Motor neuron (in vitro differentiated cells): Measurements from ENCODE around the gene ARHGAP4. TPM values are rescaled to one million over a fixed set of nuclear protein-coding genes. Genes with fewer than 3 reads are reported as not detected.
A peak's percentile ranks its signal among the peaks of the same experiment; 100 is the strongest.

Experiments
- ATAC-seq, 8 experiments: fragments of 200-7000 bp; cut with Tn5 transposase; replicated peaks in 6 of 8; 2 replicates each; pipeline ENCODE4 v1.8.0; 2021; ENCODE audit warnings: mild to moderate bottlenecking in 8 of 8, moderate library complexity in 8 of 8
- H3K27ac ChIP-seq, 2 donors: fragments of 250-450 bp; sonication (Bioruptor Pico); 2 replicates each; pipeline ENCODE4 v1.9.0; 2021; ENCODE audit warnings: antibody characterized with exemption in 2 of 2, mild to moderate bottlenecking in 2 of 2, moderate library complexity in 1 of 2
- H3K4me1 ChIP-seq, 2 donors: fragments of 250-450 bp; sonication (Bioruptor Pico); replicated peaks in 1 of 2; 2 replicates each; pipeline ENCODE4 v1.6.1; 2021; ENCODE audit warnings: antibody characterized with exemption in 2 of 2, mild to moderate bottlenecking in 2 of 2, moderate library complexity in 1 of 2
- H3K4me3 ChIP-seq, 5 donors: fragments of 250-450 bp; sonication (Bioruptor Pico); 2 replicates each; pipeline ENCODE4 v1.9.0; 2021; ENCODE audit warnings: antibody characterized with exemption in 5 of 5, mild to moderate bottlenecking in 5 of 5, moderate library complexity in 4 of 5
- WGBS, 10 experiments: fragments of 450-650 bp; shearing (Covaris generic); methylation state at CpG; one replicate each; pipeline ENCODE4 v1.0.0; 2022; 5-methylcytosine and 5-hydroxymethylcytosine counted together
- in situ Hi-C, 9 experiments: fragments of 400-800 bp; cut with MboI; loops; one replicate each; pipeline ENCODE4 v1.15.0; 2021; ENCODE audit warnings: low sequenced_read_pairs in 9 of 9, low pct_unique_long_range_greater_than_20kb in 2 of 9; ENCODE audit not compliant: unreplicated experiment in 9 of 9
- total RNA-seq, 8 experiments: library from RNA; unstranded; fragments of 300-600 nt; gene quantifications; 2 replicates each; pipeline versions ENCODE4 v1.2.3 to v1.2.4, GENCODE V29; 2022

ARHGAP4 gene
- total RNA-seq, 8 experiments from 2014 or later = 1.6 to 21.7 (median 2.9) TPM; not detected in 1

GRCh38 chrX:153883163-153883843, 42.8 kb downstream of the ARHGAP4 start:
- WGBS, 10 experiments = no CpG with 5 or more reads among the region's 13 CpGs
- in situ Hi-C loops = no loop called here
- H3K4me3 ChIP-seq = peak overlapping the region; percentile 7 to 93 (median 28)
- H3K4me1 ChIP-seq = peaks cover 62 to 64% of the 10 kb centered on the region in 2 donors
- peak overlapping the region; percentile 89 to 92 for H3K27ac ChIP-seq
- ATAC-seq = peak in 4 of 8 experiments; percentile 4 to 25 (median 16)

- WGBS, 10 experiments = no CpG with 5 or more reads among the region's 7 CpGs
- Histone ChIP-seq H3K27ac (peak overlapping the region; percentile 89 to 92), H3K4me3 (peak overlapping the region in 4 of 5 donors; percentile 25 to 93 (median 41)), H3K4me1 (peaks cover 70 to 71% of the 10 kb centered on the region in 2 donors)
- ATAC-seq = no peak
- in situ Hi-C loops = no loop called here
These were observed 43.5 kb downstream of the ARHGAP4 start for GRCh38 chrX:153882557-153882956.

GRCh38 chrX:153882086-153882498, 44.0 kb downstream of the ARHGAP4 start:
- in situ Hi-C loops = no loop called here
- H3K27ac ChIP-seq = peak overlapping the region; percentile 89 to 92
- no CpG with 5 or more reads among the region's 8 CpGs for WGBS, 10 experiments
- peak in 7 of 8 experiments; percentile 19 to 53 (median 41) for ATAC-seq
- H3K4me1 ChIP-seq = peaks cover 74 to 76% of the 10 kb centered on the region in 2 donors
- H3K4me3 ChIP-seq = peak overlapping the region in 4 of 5 donors; percentile 25 to 93 (median 41)

DNA sequence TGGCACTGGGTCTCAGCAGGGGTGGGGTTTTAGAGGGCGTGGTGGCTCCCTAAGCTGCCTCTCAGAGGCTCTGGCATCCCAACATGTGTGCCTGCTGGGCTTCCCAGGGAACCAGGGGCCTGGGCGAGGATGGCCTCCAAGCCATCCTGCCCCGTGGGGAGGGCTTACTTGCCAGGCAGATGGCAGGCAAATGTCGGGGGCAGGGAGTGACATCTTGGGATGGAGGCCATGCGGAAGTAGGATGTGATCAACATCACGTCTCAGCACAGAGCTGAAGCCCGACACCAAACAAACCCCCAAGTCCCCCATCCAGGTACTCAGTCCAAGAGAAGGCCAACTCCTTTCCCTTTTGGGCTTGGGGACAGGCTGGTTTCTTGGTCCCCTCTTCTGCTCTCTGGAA, 44.8 kb downstream of the ARHGAP4 start:
- 25 to 90% methylated on average over 2 to 4 of the region's 7 CpGs; no CpG with 5 or more reads in 8 of the 10 experiments for WGBS, 10 experiments
- Histone ChIP-seq H3K4me3 (no peak overlapping the region), H3K27ac (peak overlapping the region; percentile 91 to 97), H3K4me1 (peaks cover 69 to 78% of the 10 kb centered on the region in 2 donors)
- in situ Hi-C loops = no loop called here
- ATAC-seq = no peak

- in situ Hi-C loops = no loop called here
- Histone ChIP-seq H3K27ac (peak overlapping the region; percentile 91 to 97), H3K4me3 (no peak overlapping the region), H3K4me1 (peaks cover 71 to 82% of the 10 kb centered on the region in 2 donors)
- WGBS, 10 experiments = no CpG with 5 or more reads among the region's 6 CpGs
- ATAC-seq = peak in 2 of 8 experiments; percentile 8 to 11
These were observed 45.6 kb downstream of the ARHGAP4 start for GRCh38 chrX:153880440-153880815.

GRCh38 chrX:153879741-153880439, 46.2 kb downstream of the ARHGAP4 start:
- H3K4me1 ChIP-seq = peaks cover 71 to 84% of the 10 kb centered on the region in 2 donors
- H3K4me3 ChIP-seq = peak overlapping the region in 3 of 5 donors; percentile 7 to 29 (median 27)
- ATAC-seq = peak in 2 of 8 experiments; percentile 0 to 1
- WGBS, 10 experiments = no CpG with 5 or more reads among the region's 12 CpGs
- H3K27ac ChIP-seq = peak overlapping the region; percentile 91 to 97
- in situ Hi-C loops = no loop called here

DNA sequence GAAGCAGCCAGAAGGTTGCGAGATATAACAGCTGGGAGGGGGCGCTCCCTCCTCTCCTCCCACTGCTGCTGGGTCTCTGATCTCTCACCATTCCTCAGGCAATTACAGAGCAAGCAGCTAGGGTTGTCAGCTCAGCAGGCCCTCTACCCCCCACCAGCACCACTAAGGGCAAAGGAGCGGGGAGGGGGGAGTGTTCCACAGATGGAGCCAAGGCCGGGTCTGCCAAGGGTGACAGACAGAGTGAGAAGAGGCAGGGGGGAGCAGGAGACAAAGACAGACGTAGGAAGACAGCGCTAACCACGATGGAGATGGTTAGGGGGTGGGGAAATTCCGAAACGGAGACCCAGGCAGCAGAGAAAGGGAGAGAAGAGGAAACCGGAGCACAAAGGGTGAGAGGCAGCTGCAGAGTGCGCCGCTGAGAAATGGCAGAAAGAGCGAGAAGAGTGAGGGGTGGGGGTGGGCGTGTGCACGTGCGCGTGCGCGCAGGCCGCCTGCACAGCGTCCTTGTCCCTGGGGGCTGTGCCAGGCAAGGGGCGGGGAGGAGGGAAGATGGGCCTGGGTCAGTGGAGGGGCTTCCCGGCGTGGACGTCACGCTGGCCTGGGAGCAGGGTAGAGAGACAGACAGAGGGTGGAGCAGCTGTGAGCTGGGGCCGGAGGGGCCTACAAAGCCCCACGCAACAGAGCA, 47.0 kb downstream of the ARHGAP4 start:
- peak overlapping the region; percentile 91 to 97 for H3K27ac ChIP-seq
- peak in 5 of 8 experiments; percentile 54 to 71 (median 56) for ATAC-seq
- peak overlapping the region; percentile 21 to 29 (median 27) for H3K4me3 ChIP-seq
- in situ Hi-C loops = no loop called here
- WGBS, 10 experiments = 0% methylated on average over 2 of the region's 28 CpGs; no CpG with 5 or more reads in 9 of the 10 experiments
- peaks cover 77 to 86% of the 10 kb centered on the region in 2 donors for H3K4me1 ChIP-seq

DNA sequence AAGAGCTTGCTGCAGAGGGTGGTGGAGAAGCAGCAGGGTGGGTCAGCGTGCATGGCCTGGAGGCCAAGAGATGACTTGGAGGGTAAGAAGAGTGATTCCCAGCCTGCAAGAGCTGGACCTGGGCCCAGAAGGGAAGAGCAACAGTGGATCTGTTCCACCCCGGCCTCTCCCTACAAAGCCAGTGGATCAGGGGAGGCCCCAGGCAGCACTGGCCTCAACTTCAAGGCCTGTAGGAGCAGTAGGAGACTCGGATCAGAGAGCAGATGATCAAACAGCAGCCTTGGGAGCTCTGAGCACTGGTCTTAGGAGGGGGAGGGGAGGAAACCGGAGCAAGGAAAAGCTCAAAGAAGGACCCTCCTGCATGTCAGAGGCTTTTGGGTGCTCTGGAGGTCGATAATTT, 47.7 kb downstream of the ARHGAP4 start:
- H3K27ac ChIP-seq = peak overlapping the region; percentile 91 to 97
- ATAC-seq = peak in 2 of 8 experiments; percentile 33 to 47
- WGBS, 10 experiments = 10 to 17% methylated on average over 1 to 2 of the region's 5 CpGs; no CpG with 5 or more reads in 8 of the 10 experiments
- peaks cover 80 to 86% of the 10 kb centered on the region in 2 donors for H3K4me1 ChIP-seq
- in situ Hi-C loops = no loop called here
- peak overlapping the region in 4 of 5 donors; percentile 21 to 29 (median 25) for H3K4me3 ChIP-seq

GRCh38 chrX:153877571-153878261, 48.3 kb downstream of the ARHGAP4 start:
- Histone ChIP-seq H3K27ac (peak overlapping the region; percentile 91 to 97), H3K4me3 (no peak overlapping the region), H3K4me1 (peaks cover 80 to 87% of the 10 kb centered on the region in 2 donors)
- WGBS, 10 experiments = 100% methylated on average over 1 of the region's 8 CpGs; no CpG with 5 or more reads in 8 of the 10 experiments
- in situ Hi-C loops = no loop called here
- no peak for ATAC-seq

DNA sequence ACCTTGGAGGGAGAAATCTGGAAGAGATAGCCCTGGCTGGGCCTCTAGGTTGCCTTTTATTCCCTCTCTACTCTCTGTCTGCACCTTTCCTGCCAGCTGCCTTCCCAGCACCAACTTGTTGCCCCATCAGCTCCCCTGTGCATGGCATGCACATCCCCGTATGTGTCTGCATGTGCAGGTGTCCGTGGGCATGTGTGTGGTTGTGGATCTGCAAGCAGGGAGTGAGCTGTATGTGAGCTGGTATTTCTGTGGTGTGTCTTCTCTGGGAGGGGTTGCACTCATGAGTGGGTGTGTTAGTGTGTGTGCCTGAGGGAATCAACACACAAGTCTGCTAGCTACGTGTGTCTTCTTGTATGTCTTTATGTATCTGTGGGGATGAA, 50.0 kb downstream of the ARHGAP4 start:
- ATAC-seq = no peak
- H3K27ac ChIP-seq = peak overlapping the region; percentile 71 to 88
- WGBS, 10 experiments = 0 to 33% methylated on average over 1 of the region's 3 CpGs; no CpG with 5 or more reads in 8 of the 10 experiments
- peak overlapping the region; percentile 34 to 48 (median 36) for H3K4me3 ChIP-seq
- in situ Hi-C loops = no loop called here
- peaks cover 78 to 84% of the 10 kb centered on the region in 2 donors for H3K4me1 ChIP-seq

GRCh38 chrX:153875391-153876111, 50.5 kb downstream of the ARHGAP4 start:
- H3K4me3 ChIP-seq = peak overlapping the region; percentile 34 to 48 (median 36)
- WGBS, 10 experiments = 60% methylated on average over 5 of the region's 42 CpGs; no CpG with 5 or more reads in 9 of the 10 experiments
- H3K4me1 ChIP-seq = peaks cover 78 to 84% of the 10 kb centered on the region in 2 donors
- peak; percentile 2 to 92 (median 12) for ATAC-seq
- H3K27ac ChIP-seq = peak overlapping the region; percentile 71 to 88
- in situ Hi-C loops = no loop called here
